NCI-H446 treated with DMSO at 0.1 percent for 48 hours (cell line): ENCODE data around the gene MCF2L2.
"Not testable (repeated sequence)": the region's sequence is repeated elsewhere in the genome, so short reads cannot be mapped to it uniquely, and the experiment has no call there.

Experiments used
- DNase-seq: peaks from one replicate; lab custom pipeline; 2025; lab: John Stamatoyannopoulos, UW

The MCF2L2 gene

GRCh38 chr3:183396662-183397391 is 31.6 kb downstream of the MCF2L2 start:
- no peak for DNase-seq

DNA sequence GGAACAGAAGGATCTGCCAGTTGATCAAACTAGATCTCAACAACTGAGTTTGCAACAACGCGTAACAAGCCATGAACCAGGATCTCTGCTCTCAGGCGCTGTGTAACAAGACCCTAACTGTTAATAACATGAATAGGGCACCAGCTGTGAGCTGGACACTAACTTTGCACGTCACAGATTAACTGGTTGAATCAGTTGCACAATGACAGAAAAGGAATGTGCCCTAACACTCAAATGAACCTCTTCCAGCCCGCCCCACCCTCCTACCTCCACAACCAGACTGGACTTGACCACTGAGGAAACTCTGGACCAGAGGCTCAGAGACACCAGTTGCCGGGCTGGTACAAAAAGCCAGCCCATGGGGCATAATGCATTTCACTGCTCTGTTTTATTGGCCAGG is 34.3 kb downstream of the MCF2L2 start:
- no peak for DNase-seq

GRCh38 chr3:183393625-183394024 is 34.8 kb downstream of the MCF2L2 start:
- no peak for DNase-seq

DNA sequence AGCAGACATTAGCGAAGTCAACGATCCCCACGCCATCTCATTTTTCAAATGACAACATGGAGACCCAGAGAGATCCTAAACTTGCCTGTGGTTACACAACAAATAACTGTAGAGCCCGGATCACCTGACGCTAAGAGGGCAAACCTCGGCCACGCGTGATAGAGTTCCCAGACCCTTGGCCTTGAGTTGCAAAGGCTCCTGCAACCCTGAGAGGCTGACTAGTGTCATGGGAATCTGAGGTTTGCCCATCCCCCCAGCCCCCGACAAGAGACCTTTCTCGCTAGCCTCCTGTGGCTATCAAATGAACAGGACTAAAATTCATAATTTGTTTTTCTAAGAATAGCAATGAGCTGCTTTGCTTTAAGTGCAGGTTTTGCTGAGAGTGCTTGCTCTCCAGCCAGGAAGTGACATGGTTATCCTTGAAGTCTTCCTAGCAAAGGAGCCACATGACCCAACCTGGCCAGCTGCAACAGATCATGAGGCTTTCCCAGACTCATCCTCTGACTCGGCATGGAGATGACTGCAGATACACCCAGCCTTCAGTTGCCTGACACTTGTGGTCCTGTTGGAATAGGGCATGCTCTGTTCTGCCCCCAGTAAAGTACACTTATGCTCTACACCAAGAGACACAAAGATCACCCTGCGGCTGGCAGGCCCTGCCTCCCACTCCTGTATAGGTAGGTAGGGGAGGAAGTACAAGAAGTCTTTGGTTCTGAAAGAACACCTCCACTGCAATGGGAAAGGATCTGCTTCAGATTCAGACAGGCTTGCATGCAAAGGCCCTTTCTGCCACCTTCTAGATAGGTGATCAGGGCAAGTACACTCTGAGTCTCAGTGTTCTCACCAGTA is 36.0 kb downstream of the MCF2L2 start:
- DNase-seq = no peak

GRCh38 chr3:183391460-183391859 is 37.0 kb downstream of the MCF2L2 start:
- DNase-seq = no peak

DNA sequence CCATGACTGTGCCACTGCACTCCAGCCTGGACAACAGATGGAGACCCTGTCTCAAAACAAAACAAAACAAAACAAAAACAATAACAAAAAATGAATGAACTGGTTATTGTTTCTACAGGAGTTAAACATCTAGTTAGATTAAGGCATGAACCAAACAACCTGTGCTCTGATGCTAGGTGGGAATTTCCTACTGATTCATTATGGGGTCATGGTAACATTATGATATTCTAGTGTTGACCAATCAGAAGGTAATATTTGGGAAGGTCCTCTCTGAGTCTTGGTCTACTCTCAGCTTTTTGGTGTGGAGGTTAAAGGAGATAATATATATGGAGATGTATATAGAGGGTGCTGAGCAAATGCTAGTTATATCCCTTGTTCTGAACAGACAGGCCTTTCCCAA is 37.6 kb downstream of the MCF2L2 start:
- DNase-seq = no peak

GRCh38 chr3:183388213-183388895 is 40.1 kb downstream of the MCF2L2 start:
- no peak for DNase-seq

GRCh38 chr3:183387797-183388196 is 40.6 kb downstream of the MCF2L2 start:
- DNase-seq = no peak

DNA sequence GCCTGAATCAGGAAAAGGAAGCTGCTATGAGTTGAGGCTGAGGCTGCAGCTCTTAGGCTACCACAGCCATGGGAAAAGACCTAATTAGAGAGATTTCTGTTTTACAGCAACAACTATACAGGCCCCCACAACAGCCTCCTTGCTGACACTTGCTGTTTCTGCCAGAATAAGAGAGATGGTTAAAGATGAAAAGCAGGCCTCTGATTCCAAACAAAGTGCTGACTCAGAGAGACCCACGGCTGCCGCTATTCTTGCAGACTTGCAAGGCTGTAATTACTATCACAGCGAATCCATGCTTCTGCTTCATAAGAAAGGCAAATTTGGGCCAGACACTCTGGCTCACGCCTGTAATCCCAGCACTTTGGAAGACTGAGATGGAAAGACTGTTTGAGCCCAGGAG is 41.8 kb downstream of the MCF2L2 start:
- DNase-seq = no peak

GRCh38 chr3:183385698-183386613 is 42.5 kb downstream of the MCF2L2 start:
- DNase-seq = no peak

- DNase-seq = no peak
These were observed 46.7 kb downstream of the MCF2L2 start for GRCh38 chr3:183381673-183382072.

DNA sequence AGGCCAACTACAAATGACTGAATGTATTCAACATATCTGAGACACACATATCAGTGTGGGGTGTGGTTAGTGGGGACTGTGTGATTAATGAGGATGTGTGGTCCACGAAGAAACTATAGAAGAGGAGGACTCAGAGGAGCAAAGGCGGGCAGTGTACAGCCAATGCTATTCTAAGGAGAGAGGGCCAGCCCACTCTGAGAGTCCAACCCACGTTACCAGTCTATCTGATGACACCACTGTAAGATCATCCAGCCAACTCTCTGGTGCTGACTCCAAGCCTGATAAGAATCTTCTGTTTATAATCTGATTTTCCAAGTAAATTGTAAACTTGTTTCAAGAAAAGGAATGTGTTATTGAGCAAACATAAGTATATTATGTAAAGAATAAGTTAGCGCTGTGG is 47.2 kb downstream of the MCF2L2 start:
- no peak for DNase-seq

DNA sequence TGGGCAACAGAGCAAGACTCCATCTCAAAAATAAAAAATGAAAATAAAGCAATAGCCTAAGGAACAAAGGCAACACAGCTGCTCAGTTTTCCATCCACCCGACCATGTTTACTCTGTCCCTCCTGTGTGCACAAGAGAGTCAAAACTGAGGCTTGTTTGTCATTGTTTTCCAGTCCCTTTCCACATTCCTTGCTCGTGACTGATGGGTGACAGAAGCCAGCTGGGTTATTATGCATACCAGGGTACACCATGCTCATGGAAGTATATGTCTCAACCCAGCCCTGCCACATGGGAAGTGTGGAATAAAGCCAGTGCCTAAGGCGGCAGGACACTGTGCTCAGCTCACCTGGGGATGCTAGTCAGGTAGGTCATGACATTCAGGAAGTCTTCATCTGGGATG is 49.5 kb downstream of the MCF2L2 start:
- no peak for DNase-seq

DNA sequence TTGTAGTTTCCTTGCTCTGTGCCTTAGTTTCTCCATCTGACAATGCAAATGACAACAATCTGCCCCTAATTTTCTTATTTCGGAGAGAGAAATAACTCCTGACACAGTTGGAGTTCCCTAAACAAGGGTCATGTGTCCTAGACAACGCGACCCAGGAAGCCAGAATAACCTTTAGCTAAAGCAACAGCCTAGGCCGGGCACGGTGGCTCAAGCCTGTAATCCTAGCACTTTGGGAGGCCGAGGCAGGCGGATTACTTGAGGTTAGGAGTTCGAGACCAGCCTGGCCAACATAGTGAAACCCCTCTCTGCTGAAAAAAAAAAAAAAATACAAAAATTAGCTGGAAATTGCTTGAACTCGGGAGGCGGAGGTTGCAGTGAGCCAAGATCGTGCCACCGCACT is 49.9 kb downstream of the MCF2L2 start:
- no peak for DNase-seq

- no peak for DNase-seq
These were observed 50.4 kb downstream of the MCF2L2 start for GRCh38 chr3:183378008-183378407.

- no peak for DNase-seq
These were observed 51.0 kb downstream of the MCF2L2 start for GRCh38 chr3:183377307-183377959.

- no peak for DNase-seq
These were observed 52.6 kb downstream of the MCF2L2 start for GRCh38 chr3:183375787-183376186.

DNA sequence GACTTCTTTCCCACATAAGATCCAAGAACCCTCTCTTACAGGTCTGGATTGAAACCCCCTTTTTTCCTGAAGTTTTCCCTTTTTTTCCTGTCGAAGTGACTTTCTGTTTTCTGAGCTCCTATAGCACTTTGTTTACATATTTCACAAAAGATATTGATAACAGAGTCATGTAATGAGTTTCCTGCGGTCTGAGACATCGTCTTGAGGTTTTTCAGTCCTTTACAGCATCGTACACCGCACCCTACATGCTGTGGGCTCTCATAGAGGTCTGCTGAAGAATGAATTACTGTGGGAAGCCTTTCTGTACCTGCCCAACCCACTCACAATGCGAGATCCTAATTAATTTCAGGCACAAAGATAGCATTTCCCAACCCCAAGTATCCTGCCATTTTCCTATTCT is 53.1 kb downstream of the MCF2L2 start:
- no peak for DNase-seq

- no peak for DNase-seq
These were observed 55.5 kb downstream of the MCF2L2 start for GRCh38 chr3:183372911-183373310.

DNA sequence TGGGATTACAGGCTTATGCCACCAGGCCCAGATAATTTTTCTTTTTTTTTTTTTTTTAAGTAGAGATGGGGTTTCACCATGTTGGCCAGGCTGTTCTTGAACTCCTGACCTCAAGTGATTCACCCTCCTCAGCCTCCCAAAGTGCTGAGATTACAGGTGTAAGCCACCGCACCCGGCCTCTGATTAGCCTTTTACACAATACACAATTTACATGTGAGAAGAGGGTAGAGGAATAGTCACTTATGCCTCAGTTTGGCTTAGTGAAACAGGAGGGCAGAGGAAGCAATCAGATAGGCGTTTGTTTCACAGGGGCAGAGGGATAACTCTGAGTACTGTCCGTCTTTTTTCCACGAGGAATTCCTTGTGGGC is 56.8 kb downstream of the MCF2L2 start:
- not testable (repeated sequence) for DNase-seq

DNA sequence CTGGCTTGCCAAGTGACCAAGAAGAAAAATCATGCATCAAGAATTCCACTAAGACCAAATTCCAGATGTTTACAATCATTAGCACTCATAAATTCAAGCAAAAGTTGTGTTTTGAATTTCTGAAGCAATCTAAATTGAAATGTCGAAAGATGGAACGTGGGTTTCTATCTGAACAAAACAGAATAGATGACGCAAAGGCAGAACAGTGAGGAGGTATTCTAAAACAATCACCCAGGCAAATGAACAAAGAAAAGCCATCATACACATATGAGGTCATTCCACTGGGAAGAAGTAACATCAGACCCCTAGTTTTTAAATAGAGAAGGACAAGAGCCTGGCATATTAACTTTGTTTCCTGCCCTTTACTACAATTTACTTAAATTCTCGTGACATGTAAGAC is 58.0 kb downstream of the MCF2L2 start:
- no peak for DNase-seq
